Caco-2 (cell line): ENCODE results near the gene AOPEP. TPM values are rescaled to one million over a fixed set of nuclear protein-coding genes. Genes with fewer than 3 reads are reported as not detected.

Source experiments
- BruUV-seq: library from RNA; stranded (reverse); fragments of 400-500 nt; replicated peaks from 2 replicates; lab custom pipeline; 2021; lab: Mats Ljungman, UMichigan
- CTCF ChIA-PET: fragments of 300-600 bp; sonication (Branson Sonifier 250); formaldehyde crosslinking; loops from one replicate; lab custom pipeline; 2022; ENCODE audit warnings: antibody characterized with exemption; lab: Charles Lee
- POLR2A ChIA-PET: fragments of 300-600 bp; sonication (Branson Sonifier 250); formaldehyde crosslinking; loops from one replicate; lab custom pipeline; 2022; ENCODE audit warnings: antibody characterized with exemption; lab: Charles Lee
- DNase-seq, 2 experiments: peaks; one replicate each; pipeline versions ENCODE4 v3.0.0 to v3.0.0-alpha.2; 2020 to 2022
- H3K27me3 ChIP-seq: replicated peaks from 2 replicates; pipeline ENCODE4 v1.6.0; 2011; ENCODE audit warnings: low read length; ENCODE audit not compliant: control insufficient read depth, insufficient read depth
- H3K36me3 ChIP-seq: 2 replicates; pipeline ENCODE4 v1.5.1; 2011; ENCODE audit warnings: low read length; ENCODE audit not compliant: control insufficient read depth, insufficient read depth
- H3K4me1 ChIP-seq: fragments of 250-450 bp; sonication (Bioruptor Pico); 2 replicates; pipeline ENCODE4 v1.5.1; 2020; ENCODE audit warnings: mild to moderate bottlenecking
- H3K4me3 ChIP-seq: 2 replicates; pipeline ENCODE4 v1.5.1; 2011; ENCODE audit warnings: low read depth, mild to moderate bottlenecking, control low read depth, low read length
- H3K9me3 ChIP-seq: fragments of 250-450 bp; sonication (Bioruptor Pico); 2 replicates; pipeline ENCODE4 v1.5.1; 2020; ENCODE audit warnings: mild to moderate bottlenecking, moderate library complexity
- H3K27ac Mint-ChIP-seq: one replicate; pipeline ENCODE4 v1.8.0; 2022; ENCODE audit warnings: mixed read lengths; ENCODE audit not compliant: unreplicated experiment
- H3K27me3 Mint-ChIP-seq: one replicate; pipeline ENCODE4 v1.8.0; 2022; ENCODE audit warnings: mixed read lengths; ENCODE audit not compliant: insufficient read depth, unreplicated experiment
- H3K36me3 Mint-ChIP-seq: one replicate; pipeline ENCODE4 v1.8.0; 2022; ENCODE audit warnings: mild to moderate bottlenecking, mixed read lengths; ENCODE audit not compliant: insufficient read depth, unreplicated experiment
- H3K4me1 Mint-ChIP-seq: one replicate; pipeline ENCODE4 v1.8.0; 2022; ENCODE audit warnings: low read depth, mixed read lengths; ENCODE audit not compliant: unreplicated experiment
- H3K4me3 Mint-ChIP-seq: one replicate; pipeline ENCODE4 v1.8.0; 2022; ENCODE audit warnings: mild to moderate bottlenecking, moderate library complexity, mixed read lengths; ENCODE audit not compliant: unreplicated experiment
- H3K9me3 Mint-ChIP-seq: one replicate; pipeline ENCODE4 v1.8.0; 2022; ENCODE audit warnings: mixed read lengths; ENCODE audit not compliant: unreplicated experiment
- intact Hi-C: fragments of 100-400 bp; cut with micrococcal nuclease; formaldehyde crosslinking; loops from one replicate; pipeline ENCODE4 v1.10.0; 2022; ENCODE audit not compliant: unreplicated experiment
- total RNA-seq: library from RNA; stranded (reverse); gene quantifications from 2 replicates; pipeline ENCODE4 v1.2.3, GENCODE V29; 2022
- TF ChIP-seq, protein P1 (sequence below), 2 experiments: fragments of 200-600 bp in 1 of 2; IDR thresholded peaks; 1 replicate in 1 of 2; 2 replicates in 1 of 2; pipeline versions ENCODE4 v1.5.1 to v1.8.0; 2011 to 2022; ENCODE audit warnings: antibody characterized with exemption in 1 of 2, control low read depth in 1 of 2, inconsistent platforms in 1 of 2, low read depth in 1 of 2, low read length in 1 of 2, mild to moderate bottlenecking in 1 of 2, moderate library complexity in 1 of 2; ENCODE audit not compliant: insufficient read depth in 1 of 2, severe bottlenecking in 1 of 2, unreplicated experiment in 1 of 2

AOPEP gene
- total RNA-seq, 1 experiment from 2014 or later = 63.3 TPM

DNA sequence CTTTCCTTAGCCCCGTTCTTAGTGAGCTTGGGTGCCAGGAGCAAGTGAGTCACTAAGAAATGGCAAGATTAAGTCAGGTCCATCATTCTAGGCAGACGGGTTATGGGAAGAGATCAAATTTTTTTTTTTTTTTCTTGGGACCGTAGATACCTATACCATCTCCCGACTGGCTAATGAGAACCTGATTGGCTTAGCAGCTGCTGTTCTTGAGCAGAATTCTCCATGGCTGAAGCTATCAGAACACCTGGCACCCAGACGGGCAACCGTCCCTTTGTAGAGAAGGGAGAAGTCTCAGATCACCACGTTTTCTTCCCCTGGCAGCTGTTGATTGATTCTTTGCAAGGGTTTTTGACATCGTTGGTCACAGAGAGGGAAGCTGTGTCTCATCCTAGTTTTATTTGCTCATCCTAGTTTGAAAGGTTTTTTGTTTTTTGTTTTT lies 78.6 kb downstream of the AOPEP start:
- ChIA-PET CTCF (interaction anchor here (0.7 kb wide), 1 partner anchor 1624 kb away, joined by 3 read pairs; no protein-coding TSS in a partner anchor), POLR2A (no interaction called here)
- Histone ChIP-seq H3K27me3 (no peaks in the 10 kb centered on the region), H3K36me3 (peaks cover 4% of the 10 kb centered on the region), H3K9me3 (no peaks in the 10 kb centered on the region), H3K4me1 (peaks cover 10% of the 10 kb centered on the region; the same call in 1 of the 2 replicates), H3K4me3 (no peak overlapping the region)
- DNase-seq = no peak
- intact Hi-C loops = no loop called here
- peaks cover 36% of the 10 kb centered on the region for H3K4me1 Mint-ChIP-seq
- no peak overlapping the region for H3K27ac Mint-ChIP-seq
- no peaks in the 10 kb centered on the region for H3K9me3 Mint-ChIP-seq
- no TSS peak for BruUV-seq
- H3K27me3 Mint-ChIP-seq = no peaks in the 10 kb centered on the region
- TF ChIP-seq, protein P1, sequence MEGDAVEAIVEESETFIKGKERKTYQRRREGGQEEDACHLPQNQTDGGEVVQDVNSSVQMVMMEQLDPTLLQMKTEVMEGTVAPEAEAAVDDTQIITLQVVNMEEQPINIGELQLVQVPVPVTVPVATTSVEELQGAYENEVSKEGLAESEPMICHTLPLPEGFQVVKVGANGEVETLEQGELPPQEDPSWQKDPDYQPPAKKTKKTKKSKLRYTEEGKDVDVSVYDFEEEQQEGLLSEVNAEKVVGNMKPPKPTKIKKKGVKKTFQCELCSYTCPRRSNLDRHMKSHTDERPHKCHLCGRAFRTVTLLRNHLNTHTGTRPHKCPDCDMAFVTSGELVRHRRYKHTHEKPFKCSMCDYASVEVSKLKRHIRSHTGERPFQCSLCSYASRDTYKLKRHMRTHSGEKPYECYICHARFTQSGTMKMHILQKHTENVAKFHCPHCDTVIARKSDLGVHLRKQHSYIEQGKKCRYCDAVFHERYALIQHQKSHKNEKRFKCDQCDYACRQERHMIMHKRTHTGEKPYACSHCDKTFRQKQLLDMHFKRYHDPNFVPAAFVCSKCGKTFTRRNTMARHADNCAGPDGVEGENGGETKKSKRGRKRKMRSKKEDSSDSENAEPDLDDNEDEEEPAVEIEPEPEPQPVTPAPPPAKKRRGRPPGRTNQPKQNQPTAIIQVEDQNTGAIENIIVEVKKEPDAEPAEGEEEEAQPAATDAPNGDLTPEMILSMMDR (IDR thresholded peaks at IDR 0.05; ENCODE audit: insufficient read depth in 1 of 2, low read depth in 1 of 2, low read length in 1 of 2, severe bottlenecking in 1 of 2, unreplicated experiment in 1 of 2) = no peak
- peaks cover 11% of the 10 kb centered on the region for H3K36me3 Mint-ChIP-seq
- no peak overlapping the region for H3K4me3 Mint-ChIP-seq

DNA sequence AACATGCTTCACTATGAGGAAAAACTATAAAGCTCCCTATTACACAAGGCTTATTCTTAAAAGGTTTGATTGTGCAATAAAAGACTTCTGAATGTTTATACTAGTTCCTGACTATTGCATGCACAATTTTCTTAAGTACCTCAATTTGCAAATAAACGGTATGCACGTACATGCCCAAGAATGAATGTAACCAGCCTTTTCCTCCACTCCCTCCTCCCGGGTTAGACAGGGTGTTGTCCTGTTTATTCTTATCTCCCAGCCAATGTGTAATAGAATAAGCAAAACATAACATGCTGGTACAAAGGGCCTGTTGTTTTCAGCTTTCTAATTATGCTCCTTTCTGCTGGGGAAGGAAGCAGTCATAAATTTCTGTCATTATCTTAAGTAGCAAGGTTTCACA lies 79.1 kb downstream of the AOPEP start:
- Mint-ChIP-seq H3K36me3 (peaks cover 11% of the 10 kb centered on the region), H3K4me3 (no peak overlapping the region), H3K27ac (no peak overlapping the region), H3K27me3 (no peaks in the 10 kb centered on the region), H3K9me3 (no peaks in the 10 kb centered on the region), H3K4me1 (peaks cover 31% of the 10 kb centered on the region)
- Histone ChIP-seq H3K4me1 (0 out of 2 replicates have a peak, but pooled peaks cover 5% of the 10 kb centered on the region), H3K4me3 (no peak overlapping the region), H3K27me3 (no peaks in the 10 kb centered on the region), H3K9me3 (no peaks in the 10 kb centered on the region), H3K36me3 (peaks cover 4% of the 10 kb centered on the region)
- no peak for DNase-seq
- no TSS peak for BruUV-seq
- TF ChIP-seq, protein P1 (IDR thresholded peaks at IDR 0.05; ENCODE audit: insufficient read depth in 1 of 2, low read depth in 1 of 2, low read length in 1 of 2, severe bottlenecking in 1 of 2, unreplicated experiment in 1 of 2) = no peak
- ChIA-PET POLR2A (no interaction called here), CTCF (no interaction called here)
- intact Hi-C loops = no loop called here

DNA sequence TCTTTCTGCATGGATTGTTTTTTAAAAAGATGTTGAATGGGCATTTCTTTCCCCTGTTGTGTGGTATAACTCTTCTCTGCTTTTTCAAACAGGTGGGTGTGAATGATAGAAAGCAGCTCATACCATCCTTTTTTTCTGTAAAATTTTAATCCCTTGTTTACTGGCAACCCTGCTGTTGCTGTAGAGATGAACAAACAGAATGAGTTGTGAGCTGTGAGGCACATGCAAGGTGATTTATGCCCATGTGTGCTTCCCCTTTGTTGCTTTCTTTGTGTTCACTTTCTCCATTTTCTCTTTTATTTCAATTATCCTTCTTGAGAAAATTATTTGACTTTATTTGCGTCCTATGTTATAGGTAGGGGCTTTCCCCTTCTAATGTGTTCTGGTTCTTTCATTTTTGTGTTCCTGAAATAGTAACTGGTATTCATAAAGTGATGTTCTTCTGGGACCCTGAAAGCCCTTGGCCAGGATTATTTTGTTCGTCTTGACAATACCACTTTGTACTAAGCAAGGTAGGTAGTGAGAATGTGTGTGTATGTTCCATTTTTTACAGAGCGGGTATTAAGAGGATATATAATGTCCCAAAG lies 79.9 kb downstream of the AOPEP start:
- no peak for DNase-seq
- Histone ChIP-seq H3K9me3 (no peaks in the 10 kb centered on the region), H3K4me3 (no peak overlapping the region), H3K36me3 (no peaks in the 10 kb centered on the region; the same call in none of the 2 replicates), H3K27me3 (no peaks in the 10 kb centered on the region), H3K4me1 (0 out of 2 replicates have a peak, but pooled peaks cover 5% of the 10 kb centered on the region)
- no peak overlapping the region for H3K4me3 Mint-ChIP-seq
- no TSS peak for BruUV-seq
- no peaks in the 10 kb centered on the region for H3K27me3 Mint-ChIP-seq
- ChIA-PET POLR2A (no interaction called here), CTCF (no interaction called here)
- peaks cover 33% of the 10 kb centered on the region for H3K4me1 Mint-ChIP-seq
- intact Hi-C loops = no loop called here
- H3K27ac Mint-ChIP-seq = peak overlapping the region; percentile 73
- TF ChIP-seq, protein P1 (IDR thresholded peaks at IDR 0.05; ENCODE audit: insufficient read depth in 1 of 2, low read depth in 1 of 2, low read length in 1 of 2, severe bottlenecking in 1 of 2, unreplicated experiment in 1 of 2) = no peak
- H3K9me3 Mint-ChIP-seq = no peaks in the 10 kb centered on the region
- peaks cover 11% of the 10 kb centered on the region for H3K36me3 Mint-ChIP-seq
